GM23338 (cell line): Measurements from ENCODE around the gene FRMD4A. TPM values are rescaled to one million over a fixed set of nuclear protein-coding genes. Genes with fewer than 3 reads are reported as not detected.

Experiments
- ATAC-seq: fragments of 200-7000 bp; cut with Tn5 transposase; 3 replicates; pipeline ENCODE4 v1.9.1; 2020
- DNase-seq: peaks from one replicate; pipeline ENCODE4 v3.0.0-alpha.2; 2015; ENCODE audit warnings: low spot score
- H2AFZ ChIP-seq: fragments of 200-600 bp; sonication (generic); 2 replicates; pipeline ENCODE4 v1.8.0; 2016; ENCODE audit warnings: antibody characterized with exemption, mild to moderate bottlenecking, moderate library complexity
- H3F3A ChIP-seq: fragments of 200-600 bp; sonication (generic); replicated peaks from 2 replicates; pipeline ENCODE4 v1.8.0; 2017; ENCODE audit warnings: antibody characterized with exemption, mixed run types, low read depth
- H3K27ac ChIP-seq: fragments of 200-600 bp; sonication (generic); 2 replicates; pipeline ENCODE4 v1.6.1; 2016; ENCODE audit warnings: low read depth
- H3K27me3 ChIP-seq: fragments of 200-600 bp; sonication (generic); 2 replicates; pipeline ENCODE4 v1.8.0; 2016; ENCODE audit warnings: mild to moderate bottlenecking, mixed run types, moderate library complexity; ENCODE audit not compliant: insufficient read depth
- H3K36me3 ChIP-seq: fragments of 200-600 bp; sonication (generic); 2 replicates; pipeline ENCODE4 v1.8.0; 2016; ENCODE audit warnings: mild to moderate bottlenecking; ENCODE audit not compliant: insufficient read depth
- H3K4me1 ChIP-seq: fragments of 200-600 bp; sonication (generic); 2 replicates; pipeline ENCODE4 v1.8.0; 2016; ENCODE audit warnings: mild to moderate bottlenecking, moderate library complexity; ENCODE audit not compliant: insufficient read depth
- H3K4me2 ChIP-seq: fragments of 200-600 bp; sonication (generic); 2 replicates; pipeline ENCODE4 v1.7.1; 2017; ENCODE audit warnings: mixed run types
- H3K4me3 ChIP-seq: fragments of 200-600 bp; sonication (generic); 2 replicates; pipeline ENCODE4 v1.6.1; 2016; ENCODE audit warnings: mixed run types
- H3K79me2 ChIP-seq: fragments of 200-600 bp; sonication (generic); replicated peaks from 2 replicates; pipeline ENCODE4 v1.8.0; 2017; ENCODE audit warnings: mild to moderate bottlenecking; ENCODE audit not compliant: insufficient read depth
- H3K9me2 ChIP-seq: fragments of 200-600 bp; sonication (generic); 2 replicates; pipeline ENCODE4 v1.8.0; 2017; ENCODE audit not compliant: insufficient read depth
- H4K20me1 ChIP-seq: fragments of 200-600 bp; sonication (generic); replicated peaks from 2 replicates; pipeline ENCODE4 v1.8.0; 2017; ENCODE audit warnings: mild to moderate bottlenecking; ENCODE audit not compliant: insufficient read depth
- H3K27ac Mint-ChIP-seq: 2 replicates; pipeline ENCODE4 v1.8.0; 2020; ENCODE audit warnings: inconsistent platforms, mild to moderate bottlenecking, moderate library complexity, mixed read lengths
- H3K27me3 Mint-ChIP-seq: 3 replicates; pipeline ENCODE4 v1.8.0; 2022; ENCODE audit warnings: low read depth, mild to moderate bottlenecking, moderate library complexity, mixed read lengths, inconsistent platforms; ENCODE audit not compliant: insufficient read depth, poor library complexity
- H3K36me3 Mint-ChIP-seq: 3 replicates; pipeline ENCODE4 v1.8.0; 2021; ENCODE audit warnings: low read depth, mild to moderate bottlenecking, inconsistent platforms, moderate library complexity, mixed read lengths
- H3K4me1 Mint-ChIP-seq: 3 replicates; pipeline ENCODE4 v1.8.0; 2020; ENCODE audit warnings: mild to moderate bottlenecking, inconsistent platforms, mixed read lengths
- H3K4me3 Mint-ChIP-seq: 3 replicates; pipeline ENCODE4 v1.8.0; 2021; ENCODE audit warnings: moderate library complexity, mild to moderate bottlenecking, inconsistent platforms, mixed read lengths
- H3K9me3 Mint-ChIP-seq: 3 replicates; pipeline ENCODE4 v1.8.0; 2020; ENCODE audit warnings: moderate library complexity, mild to moderate bottlenecking, inconsistent platforms, mixed read lengths
- CREB1 ChIP-seq: fragments of 250-450 bp; sonication (Bioruptor Pico); IDR thresholded peaks from 2 replicates; pipeline ENCODE4 v1.5.0; 2020; ENCODE audit warnings: low read depth, mild to moderate bottlenecking, moderate library complexity
- CTCF ChIP-seq, 2 experiments: fragments of 200-600 bp in 1 of 2; sonication (generic) in 1 of 2; conservative IDR thresholded peaks; 2 replicates each; pipeline versions ENCODE4 v1.5.1 to v1.6.1; 2016 to 2017; ENCODE audit warnings: antibody characterized with exemption in 2 of 2, low read depth in 2 of 2, mild to moderate bottlenecking in 2 of 2, moderate library complexity in 1 of 2
- NANOG ChIP-seq: IDR thresholded peaks from 2 replicates; pipeline ENCODE4 v1.6.1; 2016; ENCODE audit warnings: antibody characterized with exemption, borderline replicate concordance
- POLR2AphosphoS5 ChIP-seq: IDR thresholded peaks from 2 replicates; pipeline ENCODE4 v1.6.1; 2016; ENCODE audit warnings: antibody characterized with exemption, low read depth
- STAT1 ChIP-seq: IDR thresholded peaks from one replicate; pipeline ENCODE4 v1.6.1; 2016; ENCODE audit warnings: antibody characterized with exemption; ENCODE audit not compliant: unreplicated experiment
- polyA plus RNA-seq: library from polyadenylated mRNA; unstranded; fragments of >200 nt; fragmentation: Nextera tagmentation; extraction: Ambion mirVana; gene quantifications from 2 replicates; pipeline ENCODE4 v1.2.1, GENCODE V29; 2016
- total RNA-seq: library from RNA; depleted of rRNA; stranded (reverse); fragments of >200 nt; shearing (Covaris generic); gene quantifications from 2 replicates; pipeline ENCODE4 v1.2.3, GENCODE V29; 2014
- TF ChIP-seq, protein P1 (sequence below): IDR thresholded peaks from one replicate; pipeline ENCODE4 v1.6.1; 2018; ENCODE audit warnings: antibody characterized with exemption; ENCODE audit not compliant: unreplicated experiment

Gene FRMD4A
- total and polyA plus RNA-seq, 2 experiments from 2014 or later: 14.0 to 20.1 TPM

- no peaks in the 10 kb centered on the region for H3K9me3 Mint-ChIP-seq
- H2AFZ ChIP-seq: no peak overlapping the region
- H3K36me3 Mint-ChIP-seq: no peaks in the 10 kb centered on the region; the same call in 2 of the 3 replicates
- H3K4me1 Mint-ChIP-seq: peaks cover 43% of the 10 kb centered on the region
- H3K27me3 ChIP-seq: peaks cover 8% of the 10 kb centered on the region
- H3K4me1 ChIP-seq: peaks cover 40% of the 10 kb centered on the region
- no peak for ATAC-seq
- peaks cover 10% of the 10 kb centered on the region for H3K27me3 Mint-ChIP-seq
- no peak overlapping the region for H3K4me2 ChIP-seq
- no peaks in the 10 kb centered on the region for H3K9me2 ChIP-seq
- H3K36me3 ChIP-seq: no peaks in the 10 kb centered on the region
- no peak overlapping the region for H3K27ac Mint-ChIP-seq
- peaks cover 5% of the 10 kb centered on the region; the same call in 1 of the 2 replicates for H3F3A ChIP-seq
- H4K20me1 ChIP-seq: no peaks in the 10 kb centered on the region
- peaks cover 65% of the 10 kb centered on the region for H3K79me2 ChIP-seq
- H3K27ac ChIP-seq: no peak overlapping the region
- no peak for TF ChIP-seq NANOG
- TF ChIP-seq CTCF (conservative IDR thresholded peaks at IDR 0.05; ENCODE audit: low read depth in 2 of 2): peak in 1 of 2 experiments; percentile 38; a peak in 1 of 4 replicates
- H3K4me3 Mint-ChIP-seq: no peak overlapping the region
- H3K4me3 ChIP-seq: no peak overlapping the region
- DNase-seq: no peak
Observed at GRCh38 chr10:13885238-13885990, 445.3 kb downstream of the FRMD4A start.

DNA sequence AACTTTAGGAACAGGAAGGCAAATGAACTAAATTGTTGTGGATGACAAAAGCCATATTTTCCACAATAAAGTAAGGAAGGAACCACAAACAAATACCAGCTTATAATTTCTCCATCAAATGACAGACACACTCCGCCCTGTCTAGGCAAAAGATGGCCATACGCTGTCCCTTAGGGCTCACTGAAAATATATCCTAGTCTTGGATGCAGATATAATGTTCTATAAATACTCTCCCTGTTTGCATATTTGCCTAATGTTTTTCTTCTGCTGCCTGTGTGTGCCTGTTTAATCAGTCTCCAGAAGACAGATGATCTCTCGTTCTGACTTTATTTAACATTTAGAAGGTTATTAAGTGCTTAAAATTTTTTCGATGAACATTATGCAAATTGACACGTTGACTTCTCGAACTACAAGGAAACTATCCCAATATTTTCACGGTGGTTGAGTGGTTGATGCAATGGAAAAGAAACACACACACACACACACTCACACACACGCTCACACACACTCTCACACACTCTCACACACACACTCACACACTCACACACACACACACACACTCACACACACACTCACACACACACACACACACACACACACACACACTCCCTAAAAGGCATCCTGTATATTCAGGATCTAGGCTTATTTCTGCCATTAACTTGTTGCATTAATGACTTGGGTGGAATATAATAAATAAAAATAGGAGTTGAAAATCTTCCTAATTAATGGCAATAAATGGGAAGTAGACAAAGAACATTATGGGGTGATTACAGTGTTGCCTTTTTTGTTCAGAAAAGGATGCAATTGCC lies 446.9 kb downstream of the FRMD4A start:
- H3K4me2 ChIP-seq: peak overlapping the region; percentile 54; the same call in 1 of the 2 replicates
- H3K4me3 Mint-ChIP-seq: no peak overlapping the region
- no peak for ATAC-seq

GRCh38 chr10:13882119-13882711 lies 448.5 kb downstream of the FRMD4A start:
- Histone ChIP-seq H3K4me3 (no peak overlapping the region), H3K79me2 (peaks cover 49% of the 10 kb centered on the region), H3K4me1 (peaks cover 34% of the 10 kb centered on the region), H2AFZ (no peak overlapping the region), H3K27ac (peak overlapping the region; percentile 88), H3F3A (peaks cover 5% of the 10 kb centered on the region; the same call in 1 of the 2 replicates), H3K27me3 (no peaks in the 10 kb centered on the region), H3K4me2 (peak overlapping the region; percentile 18; the same call in 1 of the 2 replicates), H3K9me2 (0 out of 2 replicates have a peak, but pooled peaks cover 2% of the 10 kb centered on the region), H4K20me1 (no peaks in the 10 kb centered on the region), H3K36me3 (no peaks in the 10 kb centered on the region)
- Mint-ChIP-seq H3K27me3 (peaks cover 4% of the 10 kb centered on the region), H3K27ac (no peak overlapping the region), H3K9me3 (no peaks in the 10 kb centered on the region), H3K4me1 (peaks cover 37% of the 10 kb centered on the region), H3K4me3 (no peak overlapping the region; the same call in 2 of the 3 replicates), H3K36me3 (no peaks in the 10 kb centered on the region; the same call in 2 of the 3 replicates)
- peak; percentile 93 for DNase-seq
- peak; percentile 86 for ATAC-seq
- peak; percentile 59; the same call in 1 of the 2 replicates for TF ChIP-seq NANOG
- 0 out of 2 replicates have a peak, but pooled peaks have one; percentile 10 for TF ChIP-seq POLR2AphosphoS5
- peak; percentile 44; the same call in 1 of the 2 replicates for TF ChIP-seq CREB1 (CRISPR knock-in tag)
- no peak for TF ChIP-seq CTCF (conservative IDR thresholded peaks at IDR 0.05; ENCODE audit: low read depth in 2 of 2)
- TF ChIP-seq, protein P1, sequence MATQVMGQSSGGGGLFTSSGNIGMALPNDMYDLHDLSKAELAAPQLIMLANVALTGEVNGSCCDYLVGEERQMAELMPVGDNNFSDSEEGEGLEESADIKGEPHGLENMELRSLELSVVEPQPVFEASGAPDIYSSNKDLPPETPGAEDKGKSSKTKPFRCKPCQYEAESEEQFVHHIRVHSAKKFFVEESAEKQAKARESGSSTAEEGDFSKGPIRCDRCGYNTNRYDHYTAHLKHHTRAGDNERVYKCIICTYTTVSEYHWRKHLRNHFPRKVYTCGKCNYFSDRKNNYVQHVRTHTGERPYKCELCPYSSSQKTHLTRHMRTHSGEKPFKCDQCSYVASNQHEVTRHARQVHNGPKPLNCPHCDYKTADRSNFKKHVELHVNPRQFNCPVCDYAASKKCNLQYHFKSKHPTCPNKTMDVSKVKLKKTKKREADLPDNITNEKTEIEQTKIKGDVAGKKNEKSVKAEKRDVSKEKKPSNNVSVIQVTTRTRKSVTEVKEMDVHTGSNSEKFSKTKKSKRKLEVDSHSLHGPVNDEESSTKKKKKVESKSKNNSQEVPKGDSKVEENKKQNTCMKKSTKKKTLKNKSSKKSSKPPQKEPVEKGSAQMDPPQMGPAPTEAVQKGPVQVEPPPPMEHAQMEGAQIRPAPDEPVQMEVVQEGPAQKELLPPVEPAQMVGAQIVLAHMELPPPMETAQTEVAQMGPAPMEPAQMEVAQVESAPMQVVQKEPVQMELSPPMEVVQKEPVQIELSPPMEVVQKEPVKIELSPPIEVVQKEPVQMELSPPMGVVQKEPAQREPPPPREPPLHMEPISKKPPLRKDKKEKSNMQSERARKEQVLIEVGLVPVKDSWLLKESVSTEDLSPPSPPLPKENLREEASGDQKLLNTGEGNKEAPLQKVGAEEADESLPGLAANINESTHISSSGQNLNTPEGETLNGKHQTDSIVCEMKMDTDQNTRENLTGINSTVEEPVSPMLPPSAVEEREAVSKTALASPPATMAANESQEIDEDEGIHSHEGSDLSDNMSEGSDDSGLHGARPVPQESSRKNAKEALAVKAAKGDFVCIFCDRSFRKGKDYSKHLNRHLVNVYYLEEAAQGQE: no peak

More for the DNA sequence above, 446.9 kb downstream of the FRMD4A start:
- no peaks in the 10 kb centered on the region for H3K27me3 ChIP-seq
- no peak overlapping the region for H2AFZ ChIP-seq
- TF ChIP-seq STAT1: no peak
- Mint-ChIP-seq H3K27me3 (peaks cover 4% of the 10 kb centered on the region), H3K27ac (no peak overlapping the region; the same call in 1 of the 2 replicates), H3K9me3 (no peaks in the 10 kb centered on the region), H3K36me3 (no peaks in the 10 kb centered on the region; the same call in 2 of the 3 replicates), H3K4me1 (peaks cover 28% of the 10 kb centered on the region)
- peaks cover 62% of the 10 kb centered on the region for H3K79me2 ChIP-seq
- DNase-seq: no peak
- no peaks in the 10 kb centered on the region for H3K36me3 ChIP-seq
- H4K20me1 ChIP-seq: no peaks in the 10 kb centered on the region
- H3K4me3 ChIP-seq: no peak overlapping the region
- peaks cover 5% of the 10 kb centered on the region; the same call in 1 of the 2 replicates for H3F3A ChIP-seq
- peaks cover 34% of the 10 kb centered on the region for H3K4me1 ChIP-seq
- no peaks in the 10 kb centered on the region for H3K9me2 ChIP-seq
- peak overlapping the region; percentile 88 for H3K27ac ChIP-seq
